Right kidney (tissue), 9 donors: ENCODE data around the gene ATP6V1D.
"Not testable (repeated sequence)": the region's sequence is repeated elsewhere in the genome, so short reads cannot be mapped to it uniquely, and the experiment has no call there.

Source experiments
- DNase-seq: peaks from one replicate; pipeline ENCODE4 v3.0.0-alpha.2; 2016
- long read RNA-seq, 8 donors: transcript quantifications; one replicate each; lab custom pipeline, GENCODE V29; 2026

The ATP6V1D gene
- long read RNA-seq, donor 1, transcript ATP6V1D-201 (9 exons, 1,845 nt): major isoform, 46 of 60 reads
- long read RNA-seq, donor 1, partial matches to known transcripts: 8 of 60 reads
- long read RNA-seq, donor 1, other reads (novel, unspliced or antisense): 0 of 60 reads
- long read RNA-seq, donor 2, transcript ATP6V1D-201 (9 exons, 1,845 nt): major isoform, 22 of 24 reads
- long read RNA-seq, donor 2, partial matches to known transcripts: 0 of 24 reads
- long read RNA-seq, donor 2, other reads (novel, unspliced or antisense): 0 of 24 reads
- long read RNA-seq, donor 3, transcript ATP6V1D-201 (9 exons, 1,845 nt): major isoform, 6 of 9 reads
- long read RNA-seq, donor 3, partial matches to known transcripts: 0 of 9 reads
- long read RNA-seq, donor 3, other reads (novel, unspliced or antisense): 0 of 9 reads
- long read RNA-seq, donor 4, transcript ATP6V1D-201 (9 exons, 1,845 nt): major isoform, 18 of 76 reads
- long read RNA-seq, donor 4, partial matches to known transcripts: 31 of 76 reads
- long read RNA-seq, donor 4, other reads (novel, unspliced or antisense): 25 of 76 reads
- long read RNA-seq, donor 5, transcript ATP6V1D-201 (9 exons, 1,845 nt): major isoform, 31 of 32 reads
- long read RNA-seq, donor 5, partial matches to known transcripts: 0 of 32 reads
- long read RNA-seq, donor 5, other reads (novel, unspliced or antisense): 0 of 32 reads
- long read RNA-seq, donor 6, transcript ATP6V1D-201 (9 exons, 1,845 nt): major isoform, 24 of 36 reads
- long read RNA-seq, donor 6, partial matches to known transcripts: 10 of 36 reads
- long read RNA-seq, donor 6, other reads (novel, unspliced or antisense): 0 of 36 reads
- long read RNA-seq, donor 7: 0 reads
- long read RNA-seq, donor 8, transcript ATP6V1D-201 (9 exons, 1,845 nt): major isoform, 28 of 31 reads
- long read RNA-seq, donor 8, partial matches to known transcripts: 0 of 31 reads
- long read RNA-seq, donor 8, other reads (novel, unspliced or antisense): 0 of 31 reads

- peak; percentile 97 for DNase-seq
Measured at GRCh38 chr14:67359775-67360469, at the start of gene ATP6V1D, which contains the start of gene EIF2S1. TSS of gene ATP6V1D (minus strand) at chr14:67359804. CDS start at chr14:67359698, 106 bp downstream. TSS of gene EIF2S1 (plus strand) at chr14:67360328. CDS start at chr14:67364768, 4,440 bp downstream.

- DNase-seq: not testable (repeated sequence)
Measured at GRCh38 chr14:67408122-67408801, 48.7 kb upstream of the ATP6V1D start.

GRCh38 chr14:67405771-67406170 is 46.2 kb upstream of the ATP6V1D start:
- DNase-seq: no peak

- no peak for DNase-seq
Measured at GRCh38 chr14:67400434-67400833, 40.8 kb upstream of the ATP6V1D start.

GRCh38 chr14:67397536-67397935 is 37.9 kb upstream of the ATP6V1D start:
- no peak for DNase-seq

- no peak for DNase-seq
Measured at GRCh38 chr14:67396381-67396970, 36.9 kb upstream of the ATP6V1D start.

- DNase-seq: no peak
Measured at GRCh38 chr14:67395876-67396189, 36.2 kb upstream of the ATP6V1D start.

- no peak for DNase-seq
Measured at GRCh38 chr14:67395086-67395875, 35.7 kb upstream of the ATP6V1D start.

- no peak for DNase-seq
Measured at GRCh38 chr14:67393689-67394088, 34.1 kb upstream of the ATP6V1D start.

- DNase-seq: no peak
Measured at GRCh38 chr14:67392800-67393199, 33.2 kb upstream of the ATP6V1D start.

GRCh38 chr14:67392123-67392522 is 32.5 kb upstream of the ATP6V1D start:
- no peak for DNase-seq

- DNase-seq: no peak
Measured at GRCh38 chr14:67391268-67391667, 31.7 kb upstream of the ATP6V1D start.

- DNase-seq: no peak
Measured at GRCh38 chr14:67389811-67390534, 30.4 kb upstream of the ATP6V1D start.

- no peak for DNase-seq
Measured at GRCh38 chr14:67389275-67389674, 29.7 kb upstream of the ATP6V1D start.

- no peak for DNase-seq
Measured at GRCh38 chr14:67387195-67387594, 27.6 kb upstream of the ATP6V1D start.

- no peak for DNase-seq
Measured at GRCh38 chr14:67385618-67386017, 26.0 kb upstream of the ATP6V1D start.

- no peak for DNase-seq
Measured at GRCh38 chr14:67385120-67385519, 25.5 kb upstream of the ATP6V1D start.

GRCh38 chr14:67377916-67378315 is 18.3 kb upstream of the ATP6V1D start:
- DNase-seq: no peak

GRCh38 chr14:67373347-67373746 is 13.7 kb upstream of the ATP6V1D start:
- DNase-seq: no peak

GRCh38 chr14:67372833-67373232 is 13.2 kb upstream of the ATP6V1D start:
- DNase-seq: no peak
